Muscle of back (tissue), 11 donors: ENCODE results near the gene PDSS2. TPM values are rescaled to one million over a fixed set of nuclear protein-coding genes. Genes with fewer than 3 reads are reported as not detected.
"Not testable (repeated sequence)": the region's sequence is repeated elsewhere in the genome, so short reads cannot be mapped to it uniquely, and the experiment has no call there.

Experiments
- DNase-seq, 3 donors: peaks; one replicate each; pipeline versions ENCODE4 v3.0.0 to v3.0.0-alpha.2; 2013
- polyA plus RNA-seq, 10 donors: library from polyadenylated mRNA; unstranded; fragments of 120-200 nt; gene quantifications; one replicate each; pipeline ENCODE4 v1.2.1, GENCODE V29; 2013; ENCODE audit not compliant: insufficient read length in 10 of 10

The PDSS2 gene
- polyA plus RNA-seq, 10 donors, result 7.5 to 10.2 (median 8.4) TPM

DNA sequence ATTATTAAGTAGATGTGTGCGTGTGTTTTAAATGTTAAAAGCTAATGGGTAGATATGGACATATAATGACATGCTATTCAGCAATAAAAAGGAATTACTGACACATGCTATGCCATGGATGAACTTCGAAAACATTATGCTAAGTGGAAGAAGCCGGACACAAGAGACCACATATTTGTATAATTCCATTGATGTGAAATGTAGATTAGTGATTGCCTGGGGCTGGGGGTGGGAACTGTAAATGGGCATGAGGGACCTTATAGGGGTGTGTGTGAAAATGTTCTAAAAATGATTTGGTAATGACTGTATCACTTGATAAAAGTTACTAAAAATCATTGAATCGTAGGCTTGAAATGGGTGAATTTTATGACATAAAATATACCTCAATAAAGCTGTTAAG, 239.5 kb downstream of the PDSS2 start:
- no peak for DNase-seq

GRCh38 chr6:107218142-107218541, 241.2 kb downstream of the PDSS2 start:
- DNase-seq, result no peak

DNA sequence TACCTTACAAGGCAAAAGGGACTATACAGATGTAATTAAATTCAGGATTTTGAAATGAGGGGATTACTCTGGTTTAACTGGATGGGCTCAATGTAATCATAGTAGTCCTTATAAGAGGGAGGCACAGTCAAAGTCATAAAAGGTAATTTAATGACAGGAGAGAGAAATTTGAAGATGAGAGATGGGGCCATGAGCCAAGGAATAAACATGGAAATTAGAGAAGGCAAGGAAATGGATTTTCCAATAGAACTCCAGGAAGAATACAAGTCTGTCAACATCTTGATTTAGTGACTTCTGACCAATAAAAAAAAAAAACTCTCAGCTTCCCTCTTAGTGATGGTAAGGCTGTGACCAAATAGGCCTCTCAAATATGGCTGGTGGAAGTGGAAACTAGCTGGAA, 242.1 kb downstream of the PDSS2 start:
- DNase-seq, result no peak

DNA sequence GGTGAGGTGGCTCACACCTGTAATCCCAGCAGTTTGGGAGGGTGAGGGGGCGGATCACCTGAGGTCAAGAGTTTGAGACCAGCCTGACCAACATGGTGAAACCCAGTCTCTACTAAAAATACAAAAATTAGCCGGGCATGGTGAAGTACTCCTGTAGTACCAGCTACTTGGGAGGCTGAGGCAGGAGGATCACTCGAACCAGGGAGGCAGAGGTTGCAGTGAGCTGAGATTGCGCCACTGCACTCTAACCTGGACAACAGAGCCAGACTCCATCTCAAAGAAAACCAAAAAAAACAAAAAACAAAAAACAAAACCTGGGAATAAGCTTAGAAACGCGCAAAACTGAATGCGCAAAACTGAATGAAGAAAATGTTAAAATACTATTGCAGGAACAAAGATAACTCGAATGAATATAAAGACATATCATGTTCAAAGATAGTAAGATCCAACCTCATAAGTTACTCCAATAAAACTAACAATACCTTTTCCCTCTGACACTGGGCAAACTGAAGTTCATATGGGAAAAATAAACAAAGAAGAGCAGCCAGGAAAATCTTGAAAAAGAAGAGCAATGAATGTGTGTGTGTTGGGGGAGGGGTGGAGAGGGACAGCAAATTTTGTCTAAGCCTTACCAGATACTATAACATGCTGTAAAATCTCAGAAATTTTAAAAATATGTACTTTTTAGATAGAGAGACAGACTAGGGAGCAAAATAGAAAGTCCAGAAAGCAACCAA, 243.0 kb downstream of the PDSS2 start:
- no peak for DNase-seq

DNA sequence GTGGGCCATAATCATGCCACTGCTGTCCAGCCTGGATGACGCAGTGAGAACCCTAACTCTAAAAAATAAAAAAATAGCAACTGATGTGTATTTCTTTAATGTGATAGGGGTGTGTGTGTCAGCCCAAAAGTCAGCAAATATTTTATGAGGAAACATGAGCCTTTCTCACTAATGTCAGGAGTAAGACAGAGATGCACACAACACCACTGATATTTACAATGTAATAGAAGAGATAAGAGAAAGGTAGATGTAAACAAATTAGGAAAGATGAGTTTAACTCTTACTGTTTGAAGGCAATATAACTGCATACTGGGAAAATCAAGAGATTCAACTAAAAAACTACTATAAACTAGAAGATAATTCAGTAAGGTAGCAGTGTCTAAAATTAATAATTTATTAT, 244.0 kb downstream of the PDSS2 start:
- no peak for DNase-seq

DNA sequence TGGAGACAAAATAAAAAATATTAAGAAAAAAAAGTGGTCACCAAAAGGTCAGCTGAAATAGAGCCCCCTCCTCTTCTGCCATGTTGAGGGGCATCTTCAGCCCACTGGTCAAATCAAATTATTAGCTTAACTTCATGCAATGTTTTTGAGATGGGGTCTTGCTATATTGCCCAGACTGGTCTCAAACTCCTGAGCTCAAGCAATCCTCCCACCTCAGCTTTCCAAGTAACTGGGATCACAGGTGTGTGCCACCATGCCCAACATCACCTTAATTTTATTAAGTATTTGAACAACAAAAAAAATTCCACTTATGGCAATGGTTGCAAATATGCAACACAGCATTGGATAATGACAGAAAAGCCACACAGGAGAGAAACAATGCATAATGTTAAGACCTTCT, 244.7 kb downstream of the PDSS2 start:
- no peak for DNase-seq

- no peak for DNase-seq
Measured at GRCh38 chr6:107209406-107210305, 249.7 kb downstream of the PDSS2 start.

DNA sequence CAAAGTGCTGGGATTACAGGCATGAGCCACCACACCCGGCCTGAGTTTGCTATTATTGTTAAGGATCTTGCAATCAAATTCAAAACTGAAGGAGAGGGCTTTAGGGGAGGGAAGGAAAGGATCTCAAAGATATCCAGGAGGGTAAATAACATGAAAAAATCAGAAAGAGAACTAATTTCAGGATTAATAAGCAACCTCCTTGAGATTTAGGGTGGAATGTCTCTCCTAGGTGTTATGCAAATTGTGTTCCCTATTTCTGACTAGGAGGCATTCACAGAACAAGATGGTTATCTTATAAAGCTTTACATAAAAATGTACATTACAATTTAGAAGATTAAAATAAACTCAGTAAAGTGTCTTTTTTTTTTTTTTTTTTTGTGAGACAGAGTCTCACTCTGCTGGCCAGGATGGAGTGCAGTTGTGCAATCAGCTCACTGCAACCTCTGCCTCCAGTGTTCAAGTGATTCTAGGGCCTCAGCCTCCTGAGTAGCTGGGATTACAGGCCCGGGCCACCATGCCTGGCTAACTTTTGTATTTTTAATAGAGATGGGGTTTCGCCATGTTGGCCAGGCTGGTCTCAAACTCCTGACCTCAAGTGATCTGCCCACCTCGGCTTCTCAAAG, 252.0 kb downstream of the PDSS2 start:
- no peak for DNase-seq

DNA sequence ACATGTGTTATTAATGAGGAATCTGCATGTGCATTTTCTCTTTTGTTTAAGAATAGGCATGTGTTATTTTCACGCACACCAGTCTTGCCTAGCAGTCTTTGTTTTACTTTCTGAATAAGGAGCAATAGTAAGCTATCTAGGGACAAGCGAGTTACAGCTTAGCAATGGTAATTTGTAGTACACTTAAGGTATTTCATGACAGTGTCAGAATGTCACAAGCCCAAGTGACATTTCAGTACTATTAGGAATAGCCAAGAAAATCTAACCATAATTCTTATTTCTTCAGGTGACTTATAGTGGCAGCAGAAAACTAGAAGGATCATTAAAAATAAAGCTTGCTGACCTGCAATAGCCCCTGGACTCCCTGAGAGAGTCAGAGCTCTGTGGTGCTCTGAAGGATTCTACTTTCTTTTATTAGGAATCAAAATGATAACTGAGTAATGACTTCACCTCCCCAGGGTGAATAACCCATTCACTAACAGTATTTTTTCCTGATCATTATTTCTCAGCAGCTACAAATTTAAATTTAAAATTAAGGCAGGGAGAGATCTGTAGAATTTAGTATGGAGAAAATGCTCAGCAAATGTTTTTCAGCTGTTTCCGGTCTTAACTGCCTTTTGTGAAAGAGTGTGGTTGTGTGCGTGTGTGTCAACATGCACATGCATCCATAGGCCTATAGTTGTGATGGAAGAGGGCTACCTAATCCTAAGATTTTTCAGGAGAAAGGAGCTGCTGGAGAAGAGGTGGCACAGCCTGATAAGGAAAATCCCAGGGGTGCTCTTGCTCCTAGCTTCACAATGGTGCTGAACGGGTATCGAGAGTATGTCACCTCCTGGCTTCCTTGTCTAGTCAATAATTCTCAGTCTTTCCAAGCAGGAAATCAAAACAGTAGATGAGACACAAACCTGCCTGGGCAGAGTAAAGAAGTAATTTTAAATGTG, 254.0 kb downstream of the PDSS2 start:
- no peak for DNase-seq

DNA sequence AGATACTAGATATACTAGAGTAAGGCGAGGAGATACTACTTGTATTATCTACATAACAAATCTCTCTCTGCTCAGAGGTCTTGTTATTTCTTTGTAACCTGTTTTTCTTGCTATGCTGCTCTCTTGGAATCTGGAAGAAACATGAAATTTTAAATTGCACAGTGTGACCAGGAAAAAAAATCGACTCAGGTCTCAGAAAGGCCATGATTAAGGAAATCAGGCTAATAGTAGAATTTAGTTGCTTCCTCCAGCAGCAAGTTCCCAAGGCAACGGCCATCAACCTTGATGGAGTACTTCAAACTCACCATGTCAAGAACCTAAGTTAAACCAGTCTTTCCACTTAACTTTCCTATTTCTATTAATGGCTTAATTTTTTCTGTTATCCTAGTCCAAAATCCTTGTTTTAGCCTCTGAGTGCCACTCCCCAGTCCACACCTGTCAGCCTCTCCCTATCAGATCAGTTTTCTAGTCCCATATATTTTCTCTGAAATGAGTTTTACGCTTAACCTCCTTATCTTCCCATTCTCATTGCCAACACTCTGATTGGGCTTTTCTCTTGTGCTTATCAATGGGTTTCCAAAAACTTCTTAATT, 256.4 kb downstream of the PDSS2 start:
- DNase-seq, result no peak

DNA sequence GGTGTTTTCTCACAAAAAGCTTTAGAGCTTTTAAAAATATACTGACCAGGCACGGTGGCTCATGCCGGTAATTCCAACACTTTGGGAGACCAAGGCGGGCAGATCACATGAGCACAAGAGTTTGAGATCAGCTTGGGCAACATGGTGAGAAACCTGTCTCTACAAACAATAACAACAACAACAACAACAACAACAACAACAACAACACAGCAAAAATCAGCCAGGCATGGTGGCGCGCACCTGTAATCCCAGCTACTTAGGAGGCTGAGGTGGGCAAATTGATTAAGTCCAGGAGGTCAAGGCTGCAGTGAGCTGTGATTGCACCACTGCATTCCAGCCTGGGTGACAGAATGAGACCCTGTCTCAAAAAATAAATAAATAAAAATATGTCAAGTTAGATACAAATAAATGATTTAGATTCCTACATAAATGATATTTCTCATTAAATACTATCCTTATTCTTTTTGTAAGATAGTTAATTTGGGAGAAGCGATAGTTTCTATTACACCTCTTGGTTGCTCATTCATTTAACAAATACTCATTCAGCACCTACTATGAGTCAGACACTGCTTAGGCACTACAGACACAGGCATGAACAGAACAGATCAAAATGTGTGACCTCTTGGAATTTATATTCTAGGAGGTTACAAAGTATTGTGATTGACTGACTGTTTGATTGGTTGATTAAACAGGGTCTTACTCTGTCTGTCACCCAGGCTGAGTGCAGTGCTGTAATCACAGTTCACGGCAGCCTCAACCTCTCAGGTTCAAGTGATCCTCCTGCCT, 260.5 kb downstream of the PDSS2 start:
- DNase-seq, result no peak

DNA sequence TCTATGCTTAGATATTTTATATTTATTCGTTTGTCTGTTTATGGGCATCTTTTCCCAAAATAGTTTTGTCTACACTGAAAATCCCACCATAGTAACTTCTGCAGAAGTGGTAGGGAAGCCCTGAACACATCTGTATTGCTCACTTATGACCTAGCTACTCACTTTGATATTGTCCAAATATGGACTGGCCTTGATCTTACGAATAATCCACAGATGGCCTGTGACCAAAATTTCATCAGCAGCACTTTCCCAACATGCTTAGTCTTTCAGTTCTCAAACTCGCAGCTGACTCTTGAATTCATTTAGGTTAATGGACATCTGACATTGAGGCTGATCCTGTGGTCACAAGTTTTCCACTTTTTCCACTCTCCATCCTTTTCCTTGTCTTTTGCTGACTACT, 263.2 kb downstream of the PDSS2 start:
- DNase-seq, result no peak

- DNase-seq, result not testable (repeated sequence)
Measured at GRCh38 chr6:107194723-107195122, 264.6 kb downstream of the PDSS2 start.

- DNase-seq, result peak in 1 of 3 donors; percentile 14
Measured at GRCh38 chr6:107192830-107193229, 266.5 kb downstream of the PDSS2 start.

DNA sequence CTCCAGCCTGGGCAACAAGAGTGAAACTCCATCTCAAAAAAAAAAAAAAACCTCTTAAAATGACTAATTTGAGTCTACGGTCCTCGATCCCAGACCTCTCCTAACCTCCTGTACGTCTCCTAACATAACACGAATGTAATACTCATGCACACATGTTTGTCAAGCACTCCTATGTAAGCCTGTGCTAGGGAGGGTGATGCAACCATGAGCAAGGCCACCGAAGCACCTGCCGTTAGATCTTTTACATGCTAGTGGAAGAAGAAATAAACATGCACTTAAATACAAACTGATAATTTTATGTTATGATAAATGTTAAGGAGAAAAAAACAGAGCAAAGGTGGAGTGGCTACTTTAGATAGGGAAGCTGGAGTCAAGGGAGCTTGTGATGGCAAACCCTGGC, 271.7 kb downstream of the PDSS2 start:
- DNase-seq, result no peak

DNA sequence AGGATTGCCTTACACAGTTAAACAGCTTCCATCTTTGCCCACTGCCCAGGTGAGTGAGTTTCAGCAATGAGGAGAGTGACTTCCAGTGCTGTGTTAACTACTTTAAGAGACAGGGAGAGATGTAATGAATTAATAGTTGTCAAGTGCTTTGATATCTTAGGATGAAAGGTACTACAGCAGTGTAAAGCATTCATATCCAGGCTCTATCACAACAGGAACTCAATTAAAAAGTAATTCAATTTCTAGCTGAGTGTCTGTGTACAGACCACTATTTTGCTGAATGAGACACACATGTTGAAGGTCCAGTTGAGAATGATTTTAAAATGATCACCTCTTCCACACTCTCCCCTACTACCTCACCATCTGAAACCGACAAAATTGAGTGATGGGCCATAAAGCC, 273.3 kb downstream of the PDSS2 start:
- DNase-seq, result no peak

GRCh38 chr6:107185391-107185970, 273.9 kb downstream of the PDSS2 start:
- peak in 2 of 3 donors; percentile 5 to 11 for DNase-seq

DNA sequence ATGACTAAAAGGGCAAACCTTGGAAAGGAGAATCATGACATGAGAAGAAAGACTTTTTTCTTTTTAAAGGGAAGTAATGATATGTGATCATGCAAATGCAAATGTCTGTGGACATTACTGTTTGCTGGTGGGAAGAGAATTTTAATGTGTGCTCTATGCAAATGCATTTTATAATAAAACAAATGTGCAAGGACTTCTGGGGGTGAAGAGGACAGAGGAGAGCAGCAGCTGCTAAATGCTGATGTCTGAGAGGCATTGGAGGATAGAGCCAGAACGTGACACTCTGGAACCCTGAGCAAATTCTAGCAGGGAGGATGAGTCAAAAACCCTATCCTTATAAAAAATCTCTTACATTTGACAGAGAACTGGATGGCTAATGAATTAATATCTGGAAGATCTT, 274.9 kb downstream of the PDSS2 start:
- no peak for DNase-seq

DNA sequence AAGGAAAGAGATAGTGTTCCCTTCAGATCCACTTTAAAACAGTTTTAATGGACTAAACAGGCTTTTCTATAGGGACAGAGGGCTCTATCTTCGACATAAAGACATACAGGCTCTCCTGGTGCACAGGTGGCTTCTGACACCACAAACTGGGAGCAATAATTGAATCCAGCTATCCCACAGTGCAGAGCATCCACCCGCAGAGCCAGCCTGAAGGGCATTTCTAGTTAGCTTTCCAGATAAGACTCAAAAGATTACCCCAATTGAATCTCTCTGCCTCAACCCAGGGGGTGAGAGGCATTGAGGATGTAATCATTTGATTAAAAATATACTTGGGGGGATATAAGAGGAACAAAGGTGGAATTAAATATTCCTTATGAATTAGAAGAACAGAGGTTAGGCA, 279.3 kb downstream of the PDSS2 start:
- DNase-seq, result no peak

GRCh38 chr6:107179004-107179403, 280.4 kb downstream of the PDSS2 start:
- DNase-seq, result no peak
